Activated naive CD4-positive, alpha-beta T cell treated with Interleukin-2 at 50 U/mL for 16 hours (primary cell): ENCODE measurements around the gene ZNF438.
"Not testable (repeated sequence)": the region's sequence is repeated elsewhere in the genome, so short reads cannot be mapped to it uniquely, and the experiment has no call there.

Experiments
- DNase-seq: peaks from one replicate; pipeline ENCODE4 v3.0.0-alpha.2; 2020

Gene ZNF438

DNA sequence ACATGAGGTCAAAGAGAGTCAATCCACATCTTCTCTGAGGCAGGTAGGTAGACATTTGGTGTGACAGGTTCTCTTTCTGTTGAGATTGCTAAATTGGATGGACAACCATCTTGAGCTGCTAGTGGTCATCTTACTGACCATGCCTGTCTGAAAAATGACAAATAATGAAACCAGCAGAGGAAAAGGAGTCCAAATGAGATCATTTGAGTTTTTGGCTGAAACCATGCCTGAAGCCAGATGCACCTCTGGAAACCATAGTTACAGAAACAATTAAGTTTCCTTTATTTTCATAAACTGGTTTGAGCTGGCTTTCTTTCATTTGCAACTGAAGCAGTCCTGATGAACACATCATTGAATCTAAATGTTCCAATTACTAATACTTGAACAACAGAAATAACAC, 100.6 kb downstream of the ZNF438 start:
- no peak for DNase-seq

DNA sequence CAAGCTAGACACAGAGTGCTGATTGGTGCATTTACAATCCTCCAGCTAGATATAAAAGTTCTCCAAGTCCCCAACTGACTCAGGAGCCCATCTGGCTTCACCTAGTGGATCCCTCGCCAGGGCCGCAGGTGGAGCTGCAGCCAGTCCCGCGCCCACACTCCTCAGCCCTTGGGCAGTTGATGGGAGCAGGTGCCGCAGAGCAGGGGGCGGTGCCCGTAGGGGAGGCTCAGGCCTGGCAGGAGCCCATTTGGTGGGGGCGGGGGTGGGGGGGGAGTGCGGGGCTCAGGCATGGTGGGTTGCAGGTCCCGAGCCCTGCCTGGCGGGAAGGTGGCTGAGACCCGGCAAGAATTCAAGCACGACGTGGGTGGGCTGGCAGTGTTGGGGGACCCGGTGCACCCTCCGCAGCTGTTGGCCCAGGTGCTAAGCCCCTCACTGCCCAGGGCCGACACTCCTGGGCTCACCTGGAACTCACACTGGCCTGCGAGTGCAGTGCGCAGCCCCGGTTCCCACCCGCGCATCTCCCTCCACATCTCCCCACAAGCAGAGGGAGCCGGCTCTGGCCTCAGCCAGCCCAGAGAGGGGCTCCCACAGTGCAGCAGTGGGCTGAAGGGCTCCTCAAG, 101.7 kb downstream of the ZNF438 start:
- no peak for DNase-seq

DNA sequence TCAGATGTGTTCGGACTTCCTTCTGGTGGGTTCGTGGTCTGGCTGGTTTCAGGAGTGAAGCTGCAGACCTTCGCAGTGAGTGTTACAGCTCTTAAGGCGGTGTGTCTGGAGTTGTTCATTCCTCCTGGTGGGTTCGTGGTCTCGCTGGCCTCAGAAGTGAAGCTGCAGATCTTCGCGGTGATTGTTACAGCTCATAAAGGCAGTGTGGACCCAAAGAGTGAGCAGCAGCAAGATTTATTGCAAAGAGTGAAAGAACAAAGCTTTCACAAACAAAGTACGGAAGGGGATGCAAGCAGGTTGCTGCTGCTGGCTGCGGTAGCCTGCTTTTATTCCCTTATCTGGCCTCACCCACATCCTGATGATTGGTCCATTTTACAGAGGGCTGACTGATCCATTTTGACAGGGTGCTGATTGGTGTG, 102.3 kb downstream of the ZNF438 start:
- not testable (repeated sequence) for DNase-seq

DNA sequence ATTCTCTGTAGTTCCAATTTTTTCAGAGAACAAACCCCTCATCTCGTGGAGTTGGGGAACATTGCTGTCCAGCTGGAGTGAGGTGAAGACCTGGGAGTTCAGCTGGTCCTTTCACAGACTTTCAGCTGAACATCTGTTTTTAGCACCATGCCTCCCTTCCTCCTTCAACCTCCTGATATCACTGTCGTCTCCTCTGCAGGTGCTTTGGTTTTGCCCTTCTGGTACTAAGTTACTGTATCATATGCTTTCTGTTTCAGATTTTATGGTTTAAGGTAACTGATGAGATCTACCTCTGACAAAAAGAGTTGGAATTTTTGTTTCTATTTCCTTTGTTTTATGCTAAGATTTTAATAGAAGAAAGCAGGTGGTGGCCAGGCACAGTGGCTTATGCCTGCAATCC, 102.9 kb downstream of the ZNF438 start:
- DNase-seq, result no peak

DNA sequence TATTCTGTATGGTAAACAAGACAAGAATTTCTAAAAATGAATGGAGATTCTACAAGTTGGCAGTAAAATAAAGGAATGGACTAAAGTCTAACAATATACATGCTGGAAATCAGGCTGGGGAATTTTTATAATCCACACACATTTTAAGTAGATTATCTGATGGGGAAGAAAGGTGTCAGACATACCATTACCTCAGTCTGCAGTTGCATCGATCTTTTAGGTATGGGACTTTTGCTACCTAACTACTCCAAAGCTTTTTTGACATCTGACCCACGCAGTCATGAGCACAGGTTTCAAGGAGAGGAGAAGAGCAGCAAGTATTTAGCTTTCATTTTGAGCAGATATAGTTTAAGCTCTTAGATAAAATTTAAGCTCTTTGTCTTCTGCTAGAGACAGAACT, 113.0 kb downstream of the ZNF438 start:
- DNase-seq, result no peak

DNA sequence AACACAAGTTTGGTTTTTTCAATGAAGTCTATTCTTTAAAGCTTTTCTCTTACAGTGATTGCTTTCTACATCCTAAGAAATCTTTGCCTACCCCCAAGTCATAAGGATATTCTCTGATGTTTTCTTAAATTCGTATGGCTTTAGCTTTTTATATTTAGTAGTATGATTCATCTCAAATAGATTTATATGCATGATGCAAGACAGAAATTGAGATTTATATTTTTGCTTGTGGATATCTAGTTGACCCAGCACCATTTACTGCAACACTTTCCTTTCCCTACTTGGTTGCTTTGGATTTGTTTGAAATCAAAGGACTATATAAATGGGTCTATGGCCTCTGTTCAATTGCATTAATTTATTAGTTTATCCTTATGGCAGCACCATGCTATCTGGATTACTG, 113.9 kb downstream of the ZNF438 start:
- no peak for DNase-seq

DNA sequence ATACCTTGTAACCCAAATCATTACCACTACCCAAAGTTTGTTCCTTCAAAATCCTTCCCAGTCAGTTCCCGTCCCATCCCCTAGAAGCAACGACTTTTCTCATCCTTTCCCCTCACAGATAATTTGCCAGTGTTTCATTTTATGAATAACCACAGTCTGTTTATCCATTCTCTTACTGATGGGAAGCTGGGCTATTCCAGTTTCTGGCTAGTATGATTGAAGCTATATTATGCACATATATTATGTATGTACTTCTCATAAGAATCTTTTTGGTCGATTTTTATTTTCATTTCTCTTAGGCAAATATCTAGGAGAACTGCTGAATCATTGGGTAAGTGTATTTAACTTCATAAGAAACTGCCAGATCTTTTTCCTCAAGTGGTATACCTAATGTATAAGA, 114.6 kb downstream of the ZNF438 start:
- no peak for DNase-seq

DNA sequence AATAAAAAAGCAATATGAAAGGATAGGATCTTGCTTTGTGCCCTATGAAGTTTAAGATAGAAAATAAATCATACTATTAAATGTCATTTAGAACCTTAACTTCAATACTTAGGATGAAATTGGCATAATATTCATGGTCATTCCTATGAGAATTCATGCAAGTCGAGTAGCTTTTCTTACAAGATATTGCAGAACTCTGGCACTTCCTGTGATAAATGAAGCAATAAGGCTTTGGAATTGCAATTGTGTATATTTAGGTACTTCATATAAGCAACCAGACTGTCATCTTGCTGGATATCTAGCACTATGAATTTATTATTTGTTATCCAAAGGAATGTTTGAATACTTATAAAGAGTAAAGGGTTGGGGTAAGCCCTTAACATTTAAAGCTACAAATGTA, 116.5 kb downstream of the ZNF438 start:
- no peak for DNase-seq

DNA sequence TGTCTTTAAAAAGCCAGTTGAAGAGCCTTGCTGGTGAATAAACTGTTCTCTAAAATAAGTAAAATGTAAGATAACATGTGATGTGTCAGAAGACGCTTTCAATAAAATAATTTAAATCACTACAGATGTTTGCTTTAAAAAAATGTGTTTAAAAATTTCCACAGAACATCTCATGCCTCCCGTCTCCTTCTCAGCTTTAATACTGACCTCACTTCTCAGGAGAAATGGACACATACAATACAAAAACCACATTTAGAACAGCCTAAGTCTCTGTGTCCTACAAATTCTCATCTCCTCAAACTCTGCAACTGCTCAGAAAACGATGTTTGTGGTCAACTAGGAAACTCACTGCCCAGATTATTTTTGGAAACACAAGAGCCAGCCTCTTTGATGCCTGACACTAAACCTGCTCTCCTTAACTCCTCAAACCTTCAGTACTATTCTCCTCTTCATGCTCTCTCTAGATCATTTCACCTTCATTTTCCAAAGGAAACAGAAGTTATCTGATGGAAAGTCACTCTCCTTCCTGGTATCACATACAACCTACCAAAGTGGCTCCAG, 120.3 kb downstream of the ZNF438 start:
- DNase-seq, result no peak

DNA sequence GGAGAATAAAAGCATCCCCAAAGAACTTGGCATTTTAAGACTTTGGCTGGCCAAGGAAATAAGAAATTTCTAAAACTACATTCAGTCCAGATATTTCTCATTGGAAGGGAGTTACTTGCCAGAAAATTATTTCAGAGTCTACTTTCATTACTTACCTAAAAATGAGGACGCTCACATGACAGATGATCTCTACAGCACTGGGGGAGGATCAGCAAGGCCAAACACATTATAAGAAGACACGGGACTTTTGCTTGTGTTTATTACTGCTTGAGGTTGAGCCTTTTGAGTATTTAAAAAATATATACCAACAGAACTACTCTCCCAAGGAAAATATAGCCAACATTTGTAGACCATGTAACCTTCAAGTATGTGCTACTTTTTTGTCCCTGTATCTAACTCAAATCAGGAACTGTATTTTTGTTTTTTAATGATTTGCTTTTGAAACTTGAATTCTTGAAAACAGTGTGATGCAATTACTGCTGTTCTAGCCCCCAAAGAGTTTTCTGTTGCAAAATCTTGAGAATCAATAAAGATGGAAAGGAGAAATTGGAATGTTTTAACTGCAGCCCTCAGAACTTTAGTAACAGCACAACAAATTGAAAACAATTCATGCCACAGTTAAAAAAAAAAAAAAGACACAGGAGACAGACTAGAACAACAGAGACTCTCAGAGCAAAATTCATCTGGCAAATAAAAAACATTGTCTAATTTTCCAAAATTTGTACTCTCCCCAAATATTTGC, 128.1 kb downstream of the ZNF438 start:
- DNase-seq, result no peak

DNA sequence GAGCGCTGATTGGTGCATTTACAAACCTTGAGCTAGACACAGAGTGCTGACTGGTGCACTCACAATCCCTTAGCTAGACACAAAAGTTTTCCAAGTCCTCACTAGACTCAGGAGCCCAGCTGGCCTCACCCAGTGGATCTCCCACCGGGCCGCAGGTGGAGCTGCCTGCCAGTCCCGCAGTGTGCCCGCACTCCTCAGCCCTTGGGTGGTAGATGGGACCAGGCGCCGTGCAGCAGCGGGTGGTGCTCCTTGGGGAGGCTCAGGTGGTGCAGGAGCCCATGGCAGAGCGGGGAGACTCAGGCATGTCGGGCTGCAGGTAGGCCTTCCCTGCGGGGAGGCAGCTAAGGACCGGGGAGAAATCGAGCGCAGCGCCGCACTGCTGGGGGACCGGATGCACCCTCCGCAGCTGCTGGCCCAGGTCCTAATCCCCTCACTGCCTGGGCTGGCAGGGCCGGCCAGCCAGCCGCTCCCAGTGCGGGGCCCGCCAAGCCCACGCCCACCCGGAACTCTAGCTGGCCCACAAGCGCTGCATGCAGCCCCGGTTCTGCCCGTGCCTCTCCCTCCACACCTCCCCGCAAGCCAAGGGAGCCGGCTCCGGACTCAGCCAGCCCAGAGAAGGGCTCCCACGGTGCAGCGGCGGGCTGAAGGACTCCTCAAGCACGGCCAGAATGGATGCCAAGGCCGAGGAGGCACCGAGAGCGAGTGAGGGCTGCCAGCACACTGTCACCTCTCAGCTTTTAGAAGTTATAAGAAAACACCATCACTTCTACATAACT, 128.9 kb downstream of the ZNF438 start:
- no peak for DNase-seq

DNA sequence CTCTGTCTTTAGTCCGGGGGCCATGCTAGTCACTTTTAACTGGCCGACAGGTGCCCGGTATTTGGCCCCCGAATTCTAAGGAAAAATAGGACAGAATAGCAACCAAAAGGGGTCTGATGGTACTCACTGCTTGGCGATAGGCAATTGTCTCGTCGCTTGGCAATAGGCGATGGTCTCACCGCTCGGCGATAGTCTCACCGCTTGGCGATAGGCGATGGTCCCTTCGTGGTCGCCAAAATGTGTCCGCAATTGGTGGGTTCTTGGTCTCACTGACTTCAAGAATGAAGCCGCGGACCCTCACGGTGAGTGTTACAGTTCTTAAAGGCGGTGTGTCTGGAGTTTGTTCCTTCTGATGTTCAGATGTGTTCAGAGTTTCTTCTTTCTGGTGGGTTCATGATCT, 130.2 kb downstream of the ZNF438 start:
- DNase-seq, result not testable (repeated sequence)

DNA sequence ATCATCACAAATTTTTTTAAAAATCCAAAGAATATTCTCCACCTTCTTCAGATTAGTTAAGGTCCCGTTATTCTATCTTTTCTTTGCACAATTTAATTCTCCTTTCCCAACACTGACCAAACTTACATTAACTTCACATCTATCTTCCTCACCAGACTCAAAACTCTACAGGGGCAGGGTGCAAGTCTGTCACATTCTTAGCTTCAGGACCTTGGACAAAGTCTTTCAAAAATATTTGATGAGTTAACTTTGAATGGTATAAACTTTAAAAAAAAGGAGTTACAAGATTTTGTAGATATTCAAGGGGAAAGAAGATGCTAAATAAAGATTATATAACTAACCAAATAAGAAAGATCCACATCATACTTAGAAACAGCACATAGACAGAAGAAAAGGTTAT, 132.7 kb downstream of the ZNF438 start:
- no peak for DNase-seq

DNA sequence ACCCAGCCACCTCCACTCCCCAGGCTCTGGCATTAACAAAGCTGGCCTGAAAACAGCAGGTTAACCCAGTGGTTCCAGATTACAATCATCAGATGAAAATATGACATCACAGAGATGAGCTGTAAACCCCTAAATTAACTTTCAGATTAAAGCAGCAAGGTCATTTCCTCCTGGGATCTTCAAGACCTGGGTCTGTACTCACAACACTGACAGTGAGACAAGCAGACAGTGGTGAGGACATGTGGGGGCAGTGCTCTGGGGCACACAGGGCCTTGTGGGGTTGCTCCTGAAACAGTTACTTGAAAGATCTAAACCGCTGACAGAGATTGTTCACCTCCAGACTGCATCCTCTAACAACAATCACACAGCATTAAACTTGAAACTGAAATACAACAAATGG, 134.1 kb downstream of the ZNF438 start:
- no peak for DNase-seq

DNA sequence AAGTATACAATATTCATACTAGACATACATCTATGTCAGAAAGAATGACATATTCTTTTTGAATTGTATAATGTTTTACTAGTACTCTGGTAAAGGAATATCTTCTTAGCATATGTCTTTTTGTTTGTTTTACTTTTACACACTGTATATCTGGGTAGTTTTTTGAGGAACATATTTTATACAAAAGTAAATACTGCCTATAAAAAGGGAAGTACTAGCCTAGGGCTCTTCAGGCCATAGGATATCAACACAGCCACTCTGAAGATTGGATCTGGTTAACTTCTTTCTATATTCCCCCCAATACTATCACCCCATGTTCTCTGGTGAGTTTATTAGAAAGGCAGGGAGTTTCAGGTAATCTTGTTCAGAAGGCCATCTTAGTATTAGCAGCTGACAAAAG, 134.6 kb downstream of the ZNF438 start:
- DNase-seq, result no peak

DNA sequence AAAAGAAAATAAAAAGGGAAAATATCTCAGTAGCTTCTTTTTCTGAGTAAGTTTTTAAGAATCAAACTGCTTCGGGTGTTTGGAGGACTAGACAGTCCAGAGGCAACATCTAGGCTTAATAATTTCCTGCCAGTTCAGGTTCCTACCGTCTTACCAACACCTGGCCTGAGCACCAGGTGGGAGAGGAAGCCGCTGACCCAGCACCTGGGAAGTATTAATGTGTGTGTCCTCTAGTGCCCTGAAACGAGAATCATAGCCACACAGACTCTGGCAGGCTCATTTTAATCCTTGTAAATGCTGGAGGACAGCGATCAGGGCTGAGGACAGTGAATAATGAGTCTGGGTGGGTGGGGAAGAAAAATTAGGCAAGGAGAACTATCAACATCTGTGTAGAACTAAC, 137.4 kb downstream of the ZNF438 start:
- DNase-seq, result no peak

DNA sequence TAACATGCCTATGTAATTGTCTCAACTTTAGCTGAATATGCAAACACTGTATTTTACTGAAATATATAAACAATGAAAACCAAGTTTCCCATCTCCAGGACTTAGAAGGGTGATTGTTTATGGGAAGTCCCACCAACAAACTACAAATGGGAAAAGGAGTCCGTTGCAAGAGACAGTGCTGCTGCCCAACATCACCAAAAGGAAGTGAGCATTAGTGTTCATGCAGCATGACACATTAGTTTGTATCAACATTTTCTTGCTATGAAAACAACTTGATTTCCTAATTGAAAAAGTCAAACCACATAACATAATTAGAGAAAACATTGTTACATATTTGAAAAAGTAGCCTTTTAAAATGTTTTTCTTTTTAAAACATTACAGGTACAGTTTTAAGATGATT, 138.5 kb downstream of the ZNF438 start:
- DNase-seq, result no peak

DNA sequence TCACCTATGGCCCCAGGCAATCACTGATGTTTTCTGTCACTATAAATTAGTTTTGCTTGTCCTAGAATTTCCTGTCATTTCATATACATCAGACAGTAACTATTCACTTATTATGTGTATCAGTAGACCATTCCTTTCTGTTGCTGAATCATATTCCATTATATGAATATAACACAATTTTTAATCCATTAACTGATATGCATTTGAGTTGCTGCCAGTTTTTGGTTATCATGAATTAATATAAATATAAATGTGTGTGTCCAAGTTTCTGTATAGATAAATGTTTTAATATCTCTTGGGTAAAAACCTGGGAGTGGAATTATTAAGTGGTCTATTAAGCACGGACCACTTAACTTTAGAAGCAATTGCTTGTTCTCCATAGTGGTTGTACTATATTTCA, 143.8 kb downstream of the ZNF438 start:
- DNase-seq, result no peak

DNA sequence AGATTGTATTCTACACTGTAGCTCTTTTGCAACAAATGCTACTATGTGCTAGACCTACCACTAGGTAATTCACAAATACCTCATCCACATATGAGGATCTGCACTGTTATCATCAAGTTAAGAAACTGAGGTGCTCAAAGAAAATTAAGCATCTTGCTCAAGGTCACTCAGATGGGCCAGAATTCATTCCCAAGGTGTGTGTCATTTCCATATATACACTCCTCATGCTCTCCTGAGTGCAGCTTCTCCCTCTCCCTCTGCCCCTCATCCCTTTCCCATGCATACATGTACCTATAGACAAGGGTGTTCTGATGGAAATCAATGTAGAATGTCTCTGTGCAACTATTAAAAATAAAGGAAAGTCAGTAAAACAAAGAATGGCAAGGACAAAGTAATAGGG, 146.2 kb downstream of the ZNF438 start:
- no peak for DNase-seq

DNA sequence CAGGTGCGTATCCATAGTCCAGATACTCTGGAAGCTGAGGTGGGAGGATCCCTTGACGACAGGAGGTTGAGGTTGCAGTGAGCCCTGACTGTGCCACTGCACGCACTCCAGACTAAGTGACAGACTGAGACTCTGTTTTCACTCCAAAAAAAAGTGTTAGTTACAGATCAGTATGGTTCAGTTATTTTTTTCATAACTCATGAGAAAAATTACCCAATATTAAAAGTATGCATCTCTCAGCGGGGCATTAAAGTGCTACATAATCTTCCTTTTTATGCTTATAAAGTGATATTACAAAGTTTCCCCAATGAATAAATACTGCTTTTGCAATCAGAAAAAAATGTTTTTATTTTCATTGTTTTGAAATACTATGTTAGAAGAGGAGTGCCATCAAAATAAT, 147.9 kb downstream of the ZNF438 start:
- no peak for DNase-seq

DNA sequence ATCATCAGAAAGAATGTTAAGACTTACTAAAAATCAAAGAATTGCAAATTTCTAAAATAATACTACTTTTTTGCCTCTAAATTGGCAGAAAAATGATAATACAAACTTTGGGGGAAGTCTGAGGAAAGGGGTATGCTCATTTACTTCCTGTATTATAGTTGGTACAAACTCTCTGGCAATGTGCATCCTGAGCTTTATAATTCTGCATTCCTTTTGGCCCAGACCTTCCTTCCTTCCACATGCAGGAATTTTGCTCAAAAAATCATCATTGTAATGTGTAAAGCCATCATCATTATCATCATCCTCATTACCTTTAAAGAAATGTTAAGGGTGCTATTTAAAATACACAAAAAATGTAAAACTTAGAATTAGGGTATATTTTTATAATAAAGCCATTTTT, 148.5 kb downstream of the ZNF438 start:
- no peak for DNase-seq

DNA sequence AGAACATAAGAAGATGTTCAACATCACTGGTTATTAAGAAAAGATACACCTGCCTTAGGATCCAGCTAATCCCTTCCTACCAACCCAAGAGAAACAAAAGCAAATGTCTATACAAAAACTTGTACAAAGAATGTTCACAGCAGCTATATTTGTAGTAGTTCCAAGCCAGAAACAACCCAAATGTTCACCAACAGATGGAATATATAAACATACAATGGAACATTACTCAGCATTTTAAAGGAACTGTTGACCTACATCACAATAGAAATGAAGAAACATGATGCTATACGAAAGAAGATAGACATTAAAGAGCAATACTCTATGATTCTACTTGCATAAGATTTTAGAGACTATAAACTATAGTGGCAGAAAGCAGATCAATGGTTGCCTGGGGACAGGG, 149.4 kb downstream of the ZNF438 start:
- DNase-seq, result no peak

DNA sequence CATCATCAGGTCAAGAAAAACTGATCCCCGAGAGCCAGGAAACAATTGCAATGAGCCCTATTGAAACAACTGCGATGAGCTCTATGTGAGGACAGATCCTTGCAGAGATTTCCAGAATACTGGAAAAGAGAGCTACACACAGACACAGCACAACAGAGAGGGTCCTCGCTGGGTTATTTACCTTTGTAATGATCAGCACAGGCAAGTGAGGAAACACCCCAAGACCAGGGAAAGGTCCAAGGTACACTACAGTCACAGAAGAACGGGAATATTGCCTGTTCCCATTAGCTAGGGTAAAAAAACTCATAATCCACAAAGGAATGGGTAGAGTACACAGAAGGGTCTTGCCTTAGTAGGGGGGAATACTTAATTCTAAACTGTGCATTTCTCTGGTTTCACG, 152.7 kb downstream of the ZNF438 start:
- DNase-seq, result no peak

DNA sequence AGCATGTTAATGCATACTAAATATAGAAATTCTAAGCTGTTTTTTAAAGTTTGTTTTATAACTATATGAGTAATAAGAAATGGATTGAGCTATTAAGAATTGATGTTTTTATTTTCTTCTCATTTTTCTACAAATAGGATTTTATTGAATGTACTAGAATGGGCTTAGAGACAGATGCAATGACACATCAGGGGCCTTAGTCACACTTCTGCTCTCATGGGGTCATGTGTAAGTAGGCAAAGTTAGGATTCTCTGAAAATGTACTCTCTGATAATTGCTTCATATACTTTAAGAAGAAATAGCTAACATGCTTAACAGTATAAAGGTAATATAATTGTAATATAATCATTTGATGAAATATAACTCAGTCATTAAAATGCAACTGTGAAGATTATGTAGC, 154.6 kb downstream of the ZNF438 start:
- DNase-seq, result no peak
